NCI-H2196 (cell line): ENCODE data around the gene GALNT12.

Experiments used
- DNase-seq: peaks from one replicate; lab custom pipeline; 2025; ENCODE audit not compliant: unreplicated experiment; lab: John Stamatoyannopoulos, UW

The GALNT12 gene

DNA sequence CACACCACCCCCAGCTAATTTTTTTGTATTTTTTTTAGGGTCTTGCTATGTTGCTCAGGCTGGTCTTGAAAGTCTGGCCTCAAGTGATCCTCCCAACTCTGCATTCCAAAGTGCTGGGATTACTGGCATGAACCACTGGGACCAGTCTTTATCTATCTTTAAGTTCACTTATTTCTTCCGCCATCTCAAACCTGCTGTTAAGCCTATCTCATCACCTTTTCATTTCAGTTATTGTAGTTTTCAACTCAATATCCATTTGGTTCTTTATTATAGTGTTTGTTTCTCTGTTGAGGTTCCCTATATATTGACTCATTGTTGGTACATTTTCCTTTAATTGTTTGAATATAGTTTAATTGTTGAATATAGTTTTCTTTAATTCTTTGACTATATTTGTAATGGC, 48.1 kb downstream of the GALNT12 start:
- no peak for DNase-seq

DNA sequence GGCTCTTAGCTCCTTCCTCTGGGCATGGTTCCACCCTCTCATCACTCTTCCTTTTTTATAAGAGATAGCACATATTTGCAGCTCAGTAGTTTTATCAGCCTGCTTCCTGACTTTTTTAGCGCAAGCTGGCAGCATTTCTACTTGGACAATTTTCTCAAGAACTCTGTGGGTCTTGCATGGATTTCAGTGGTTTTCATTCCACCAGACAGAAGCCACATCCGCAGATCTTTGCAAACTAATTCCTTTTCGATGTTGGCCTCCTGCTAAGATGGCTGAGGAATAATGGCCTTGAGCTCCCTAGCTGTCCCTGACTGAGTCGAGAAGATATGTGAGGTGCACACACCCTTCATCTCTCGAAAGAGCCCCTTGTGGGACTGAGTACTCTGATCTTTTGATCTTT, 49.5 kb downstream of the GALNT12 start:
- no peak for DNase-seq

DNA sequence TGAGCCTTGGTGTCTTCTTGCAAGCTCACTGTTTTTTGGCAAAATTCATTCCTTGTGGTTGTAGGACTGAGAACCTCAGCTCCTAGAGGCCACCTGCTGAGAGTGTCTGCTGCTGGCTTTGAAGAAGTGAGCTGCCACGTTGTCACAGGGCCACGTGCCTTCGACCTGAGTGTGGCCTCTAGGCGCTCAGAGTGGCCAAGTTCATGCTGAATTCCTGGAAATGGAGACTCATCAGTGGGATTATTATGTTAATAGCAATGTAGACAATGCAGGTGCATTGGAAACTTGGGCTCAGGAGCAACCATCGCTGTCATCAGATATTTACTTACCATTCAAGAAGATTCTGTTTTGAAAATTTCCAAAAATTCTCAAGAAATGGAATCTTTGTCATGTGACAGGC, 52.5 kb downstream of the GALNT12 start:
- no peak for DNase-seq

DNA sequence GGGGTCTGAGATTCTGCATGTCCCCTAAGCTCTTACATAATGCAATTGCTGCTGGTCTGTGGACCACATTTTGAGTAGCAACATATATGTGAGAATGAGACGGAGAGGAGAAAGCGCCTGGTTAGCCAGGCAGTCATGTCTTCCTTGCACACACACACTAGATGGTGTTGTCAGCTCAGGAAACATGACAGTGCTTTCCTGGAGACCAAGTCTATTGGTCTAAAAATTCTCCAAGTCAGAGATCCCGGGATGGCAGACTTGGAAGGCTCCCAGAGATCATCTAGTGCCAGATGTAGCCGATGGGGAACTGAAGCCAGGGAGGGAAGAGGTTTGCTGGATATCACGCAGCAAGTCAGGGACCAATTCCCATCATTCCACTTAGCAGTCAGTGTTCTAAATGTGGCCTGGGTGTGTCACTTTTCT, 53.4 kb downstream of the GALNT12 start:
- no peak for DNase-seq

DNA sequence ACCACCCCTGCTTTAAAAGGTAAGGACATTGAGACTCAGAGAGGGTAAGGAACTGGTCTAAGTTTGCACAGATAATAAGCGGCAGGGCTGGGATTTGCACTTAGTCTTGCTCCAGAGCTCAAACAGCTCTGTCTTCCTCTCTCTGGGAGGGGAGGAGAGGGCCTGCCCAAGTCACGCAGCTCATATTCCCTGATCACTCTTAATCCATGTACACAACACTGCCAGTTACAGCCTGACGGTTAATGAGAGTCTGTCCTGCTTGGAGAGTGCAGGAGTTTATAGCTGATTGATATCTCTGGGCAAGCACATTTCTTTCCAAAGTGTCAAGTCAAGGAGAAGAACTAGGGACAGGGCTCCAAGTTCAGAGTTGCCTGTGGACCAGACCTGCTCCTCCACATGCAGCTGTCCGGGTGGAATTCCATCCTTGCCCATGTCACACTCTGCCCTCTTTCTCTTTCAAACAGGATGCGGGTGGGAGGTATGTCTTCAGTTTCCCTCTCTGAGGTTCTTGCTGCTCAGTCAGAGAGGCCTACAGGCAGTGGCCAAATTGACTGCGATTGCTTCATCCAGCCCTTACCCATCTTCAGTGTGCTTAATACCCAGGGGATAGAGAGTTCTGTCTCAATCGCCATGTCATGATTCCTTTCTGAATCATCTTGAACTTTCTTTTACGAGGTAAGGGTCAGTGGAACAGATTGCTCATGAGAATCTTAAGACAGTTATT, 54.5 kb downstream of the GALNT12 start:
- DNase-seq = no peak

DNA sequence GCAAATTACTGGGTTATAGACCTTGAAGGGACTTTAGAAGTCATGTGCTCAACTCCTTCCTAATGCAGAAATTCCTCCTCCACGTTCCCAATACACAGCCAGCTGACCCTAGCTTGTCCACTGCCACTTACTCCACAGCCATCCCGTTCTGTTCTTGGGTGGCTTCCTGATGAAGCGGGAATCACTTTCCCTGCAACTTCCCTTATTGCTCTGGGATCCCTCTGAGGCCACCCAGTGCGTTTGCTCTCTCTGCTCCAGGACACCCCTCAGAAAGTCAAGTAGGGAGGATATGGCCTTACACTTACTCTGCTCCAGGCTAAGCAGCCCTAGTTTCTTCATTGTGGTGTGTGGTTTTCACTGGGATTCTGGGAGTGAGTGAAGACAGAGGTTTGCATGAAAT, 55.5 kb downstream of the GALNT12 start:
- DNase-seq = no peak

DNA sequence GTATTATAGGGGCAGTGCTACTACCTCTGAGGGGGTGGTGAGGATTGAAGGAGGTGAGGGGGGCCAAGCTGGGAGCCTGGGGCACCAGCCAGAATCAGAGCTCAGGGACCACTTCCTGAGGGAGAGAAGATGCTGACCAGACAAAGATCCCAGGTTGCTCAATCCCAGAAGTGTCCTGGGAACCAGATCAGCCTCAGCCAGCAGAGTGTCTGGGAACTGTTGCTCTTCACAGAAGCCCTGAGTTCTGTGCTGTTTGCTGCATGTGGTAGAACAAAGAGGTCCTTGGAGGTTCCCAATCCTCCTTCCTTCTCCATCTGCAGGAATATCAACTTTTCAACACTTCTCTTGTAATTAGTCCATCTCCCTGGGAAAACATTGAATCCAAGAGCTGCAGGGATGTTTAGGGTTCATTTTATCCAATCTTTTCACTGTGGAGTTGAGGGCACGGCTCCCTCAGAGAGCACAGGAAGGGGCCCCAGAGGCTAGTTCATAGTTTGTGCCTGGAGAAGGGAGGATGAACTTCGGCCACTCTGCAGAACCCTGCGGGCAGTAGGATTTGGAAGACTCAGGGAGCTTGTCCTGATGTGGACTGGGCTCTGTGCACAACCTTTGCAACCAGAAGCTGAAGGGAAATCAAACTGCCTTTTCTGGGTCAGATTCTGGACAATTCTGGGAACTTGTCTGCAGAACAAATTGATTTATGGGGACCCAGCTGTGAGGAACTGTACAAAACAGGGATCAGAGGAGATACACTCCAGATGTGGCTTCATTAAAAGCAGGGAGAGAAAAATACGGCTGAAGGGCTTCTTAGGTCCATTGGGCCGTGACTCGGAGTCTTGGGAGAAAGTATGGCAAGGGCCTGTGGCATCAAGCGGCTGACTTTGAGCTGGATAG, 57.1 kb downstream of the GALNT12 start:
- DNase-seq = no peak

DNA sequence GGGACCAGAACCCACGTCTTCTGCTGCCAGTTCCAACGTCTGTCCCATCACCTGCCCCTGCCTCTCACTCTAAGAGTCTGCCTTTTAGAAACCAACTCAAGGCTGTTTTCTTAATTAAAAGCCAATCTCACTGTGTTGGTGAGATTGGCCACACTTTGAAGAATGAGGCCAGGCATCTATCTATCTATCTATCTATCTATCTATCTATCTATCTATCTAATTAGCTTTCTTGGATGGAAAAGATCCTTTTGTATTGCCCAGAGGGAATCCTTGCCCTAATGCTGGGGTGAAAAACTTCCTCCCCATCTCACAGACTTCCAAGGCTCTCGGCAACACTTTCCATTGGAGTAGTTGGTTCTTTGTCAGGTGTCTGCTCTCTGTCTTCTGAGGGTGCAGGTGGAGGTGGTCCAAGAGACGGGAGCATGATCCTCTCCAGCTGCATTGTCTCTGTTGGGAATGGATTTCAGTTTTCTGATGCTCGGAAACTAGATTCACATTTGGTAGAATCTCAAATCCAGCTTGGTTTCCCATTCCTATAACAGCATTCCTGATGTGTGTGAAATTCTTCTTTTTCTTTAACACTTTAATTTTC, 57.9 kb downstream of the GALNT12 start:
- DNase-seq = no peak

DNA sequence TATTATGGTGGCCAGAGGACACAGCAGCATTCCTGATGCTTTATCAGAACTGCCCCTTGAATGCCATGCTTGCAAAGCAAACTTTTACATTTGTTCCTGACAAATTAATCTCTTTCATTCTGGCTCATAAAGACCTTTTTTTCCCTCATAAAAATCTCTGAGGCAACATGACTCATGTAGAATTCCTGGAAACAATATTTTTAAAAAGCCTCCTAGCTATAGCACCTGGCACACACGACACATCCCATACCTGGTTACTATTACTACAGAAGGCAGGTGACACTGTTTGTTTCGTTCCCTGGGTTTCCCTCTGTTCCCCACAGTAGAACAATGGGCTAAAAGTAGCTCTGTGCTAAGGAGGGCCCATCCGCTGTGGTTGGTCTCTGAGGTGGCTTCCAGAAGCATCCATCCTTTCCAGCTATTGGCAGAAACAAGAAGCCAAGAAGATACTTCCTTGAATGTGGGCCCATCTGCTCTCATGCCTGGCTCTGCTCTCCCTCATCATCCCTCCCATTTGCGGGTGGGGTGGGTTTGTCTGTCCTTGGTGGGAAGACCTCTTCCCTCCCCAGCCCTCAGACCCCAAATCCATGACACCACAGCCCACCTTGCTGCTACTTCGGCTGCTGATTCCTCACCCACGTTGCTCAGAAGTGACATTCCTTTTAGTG, 59.1 kb downstream of the GALNT12 start:
- no peak for DNase-seq

DNA sequence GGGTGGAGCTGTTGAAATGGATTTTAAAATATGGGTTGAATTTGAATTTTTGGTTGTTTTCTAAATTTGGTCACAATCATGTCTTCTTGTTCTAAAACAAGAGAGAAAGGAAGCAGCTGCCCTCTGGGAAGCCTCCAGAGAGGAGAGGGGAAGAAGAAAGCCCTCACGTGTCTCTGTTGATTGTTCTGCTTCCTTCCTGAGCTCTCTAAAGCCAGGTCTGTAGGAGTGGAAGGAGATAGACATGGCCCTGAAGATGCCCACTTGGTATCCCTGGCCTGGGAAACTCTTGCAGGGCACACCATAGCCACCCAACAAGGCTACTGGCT, 59.6 kb downstream of the GALNT12 start:
- no peak for DNase-seq

DNA sequence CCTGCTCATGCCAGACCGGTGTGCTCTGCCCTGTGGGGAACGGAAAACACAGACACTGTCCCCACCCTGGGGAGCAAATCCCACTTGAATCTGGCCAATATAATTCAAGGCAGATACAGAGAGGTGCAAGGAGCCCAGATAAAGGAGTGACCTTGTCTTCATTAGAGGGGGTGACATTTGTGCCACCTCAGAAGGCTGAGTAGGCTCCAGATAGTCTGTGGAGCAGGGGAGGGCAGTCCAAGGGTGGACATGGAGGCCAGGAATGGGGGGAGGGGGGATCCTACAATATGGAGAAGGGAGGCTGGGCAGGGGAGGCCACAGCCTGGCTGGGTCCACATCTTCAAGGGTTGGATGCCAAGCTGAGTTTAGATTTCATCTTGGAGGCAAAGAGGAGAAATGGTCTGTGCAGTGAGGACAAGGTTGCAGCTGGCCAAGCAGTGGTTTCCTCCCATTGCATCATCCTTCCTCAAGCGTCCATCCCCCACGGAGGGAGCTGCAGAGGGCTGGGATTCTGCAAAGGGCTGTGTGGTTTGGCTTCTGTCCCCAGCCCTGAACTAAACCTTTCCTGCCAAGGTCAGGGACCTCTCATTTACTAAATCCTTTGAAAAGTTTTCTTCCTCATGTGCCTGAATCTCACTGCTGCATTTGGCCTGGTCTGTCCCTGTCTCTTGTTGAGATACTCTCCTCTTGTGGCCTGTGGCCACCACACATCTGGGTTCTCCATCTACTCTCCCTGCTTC, 60.1 kb downstream of the GALNT12 start:
- no peak for DNase-seq

DNA sequence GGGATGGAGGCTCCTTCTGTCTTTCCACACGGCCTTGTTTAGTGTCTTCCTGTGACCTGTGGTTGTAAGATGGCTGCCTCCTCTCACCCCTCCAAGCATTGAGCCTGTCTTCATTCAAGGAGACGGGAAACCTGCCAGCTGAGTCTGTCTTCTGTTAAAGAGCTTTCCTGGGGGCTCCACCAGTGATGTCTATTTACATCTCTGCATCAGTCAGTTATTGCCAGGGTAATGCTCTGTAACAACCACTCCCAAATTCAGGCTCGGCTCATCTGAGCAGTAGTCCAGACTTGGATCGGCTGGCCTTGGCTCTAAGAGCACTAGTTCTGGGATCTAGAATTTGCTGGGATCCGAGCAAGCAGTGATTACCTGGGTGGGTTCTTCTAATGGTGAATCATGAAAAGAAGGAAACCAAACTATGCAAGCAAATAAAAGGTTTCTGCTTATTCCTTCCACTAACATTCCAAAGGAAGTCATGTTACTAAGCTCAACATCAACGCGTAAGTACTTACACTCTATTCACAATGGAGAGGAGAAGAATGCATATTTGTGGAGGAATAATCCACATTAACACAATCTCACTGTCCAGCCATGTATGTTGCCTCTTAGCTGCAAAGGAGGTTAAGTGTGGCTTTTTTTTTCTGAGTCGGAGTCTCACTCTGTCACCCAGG, 61.7 kb downstream of the GALNT12 start:
- no peak for DNase-seq

DNA sequence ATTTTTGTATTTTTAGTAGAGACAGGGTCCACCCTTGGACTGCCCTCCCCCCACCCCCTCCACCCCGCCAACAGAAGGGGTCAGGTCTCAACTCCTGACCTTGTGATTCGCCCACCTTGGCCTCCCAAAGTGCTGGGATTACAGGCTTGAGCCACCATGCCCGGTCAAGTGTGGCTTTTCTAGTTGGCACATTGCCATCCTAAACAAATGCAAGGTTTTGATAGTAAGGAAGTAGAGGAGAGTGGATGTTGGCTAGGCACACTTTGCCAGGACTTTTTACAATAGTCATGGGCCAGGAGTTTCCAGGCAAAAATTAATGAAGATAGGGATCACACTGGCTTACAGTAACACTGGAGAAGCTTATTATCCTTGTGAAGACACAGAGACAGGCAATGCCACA, 62.4 kb downstream of the GALNT12 start:
- DNase-seq = no peak

DNA sequence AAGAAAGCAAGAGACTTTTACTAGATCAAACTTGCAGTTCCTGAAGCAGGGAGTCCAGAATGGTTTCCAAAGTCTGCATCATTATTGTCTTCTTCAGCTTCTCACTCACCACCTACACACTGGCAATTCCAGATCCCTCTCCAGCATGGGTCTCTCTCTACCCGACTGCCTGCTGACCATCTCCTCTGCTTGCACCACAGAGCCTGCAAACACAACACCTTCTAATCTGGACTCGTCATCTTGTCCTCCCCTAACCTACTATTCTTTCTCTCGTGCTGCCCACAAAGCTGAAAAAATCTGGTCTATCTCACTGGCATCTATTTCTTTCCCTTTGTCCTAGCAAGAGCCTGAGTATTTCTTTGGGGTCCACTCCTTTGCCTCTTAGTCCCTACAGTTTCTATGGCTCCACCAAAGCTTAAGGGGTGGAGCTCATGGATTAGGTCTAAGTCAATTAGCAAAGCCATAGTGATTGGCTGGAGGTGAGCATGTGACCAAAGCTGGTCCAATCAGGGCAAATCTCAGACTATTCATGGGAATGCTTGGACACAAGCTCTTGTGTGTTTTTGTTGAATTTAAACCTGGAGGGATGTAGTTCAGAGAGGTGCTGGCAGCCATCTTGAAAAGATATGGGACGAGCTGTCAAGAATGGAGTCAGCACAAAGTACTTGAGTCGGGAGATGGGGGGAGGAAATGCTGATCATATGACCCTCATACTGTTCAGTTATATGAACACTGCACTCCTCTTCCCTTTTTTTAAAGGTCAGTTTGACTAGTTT, 63.5 kb downstream of the GALNT12 start:
- DNase-seq = no peak

DNA sequence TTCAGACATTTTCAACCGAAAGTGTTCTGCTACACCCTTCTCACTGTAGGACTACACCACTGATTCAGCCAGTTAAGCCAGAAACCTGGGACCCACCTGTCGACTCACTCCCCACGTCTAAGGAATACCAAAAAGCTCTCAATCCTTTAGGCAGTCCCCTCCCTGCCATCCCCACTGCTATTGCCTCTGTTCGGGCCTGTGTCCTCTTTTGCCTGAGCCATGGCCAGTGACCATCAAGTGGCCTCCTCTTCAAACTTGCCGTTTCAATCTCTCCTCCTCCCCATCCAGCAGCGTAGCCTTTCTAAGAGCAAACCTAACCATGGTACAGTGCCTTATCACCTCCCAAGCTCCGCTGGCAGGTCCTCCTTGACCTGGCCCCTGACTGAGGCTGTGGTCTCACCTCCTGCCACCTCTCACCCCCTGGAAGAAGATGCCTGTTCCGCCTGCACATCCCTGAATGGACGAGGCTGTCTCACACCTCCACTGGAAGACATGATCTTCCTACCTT, 64.1 kb downstream of the GALNT12 start:
- no peak for DNase-seq

DNA sequence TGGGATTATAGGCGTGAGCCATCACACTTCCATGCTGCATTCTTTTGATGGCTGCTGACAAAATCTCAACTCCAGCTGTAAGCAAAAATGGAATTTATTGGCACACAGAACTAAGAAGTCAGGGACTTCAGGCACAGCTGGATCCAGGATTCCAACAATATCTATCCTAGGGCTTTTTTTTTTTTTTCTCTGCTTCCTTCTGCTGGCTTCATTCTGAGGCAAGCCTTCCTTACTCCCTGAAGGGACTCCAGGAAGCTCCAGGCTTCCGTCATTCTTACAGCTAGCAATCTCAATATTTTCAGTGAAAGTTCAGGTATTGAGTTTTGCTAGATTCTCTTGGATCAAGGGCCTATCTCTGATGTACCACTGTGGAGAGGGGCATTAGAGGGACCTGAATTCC, 66.1 kb downstream of the GALNT12 start:
- no peak for DNase-seq

DNA sequence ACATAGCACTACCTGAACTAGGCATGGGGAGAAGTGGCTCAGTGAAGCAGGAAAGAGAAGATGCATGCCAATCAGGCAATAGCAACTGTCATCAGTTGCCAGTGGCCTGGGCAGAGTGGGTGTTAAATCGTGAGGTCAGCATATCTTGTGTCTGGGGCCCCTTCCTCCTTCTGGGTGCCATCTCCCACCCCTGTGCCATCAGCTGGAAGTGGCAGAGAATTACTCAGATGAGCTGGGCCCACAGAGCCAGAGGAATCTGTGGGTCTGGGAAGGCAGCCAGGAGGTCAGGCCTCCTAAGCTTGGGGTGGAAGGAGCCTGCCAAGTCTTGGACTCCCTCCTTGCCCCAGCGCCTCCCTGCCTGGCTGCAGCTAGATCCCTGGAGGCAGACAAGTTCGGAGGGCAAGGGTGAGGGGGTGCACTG, 66.5 kb downstream of the GALNT12 start:
- no peak for DNase-seq

DNA sequence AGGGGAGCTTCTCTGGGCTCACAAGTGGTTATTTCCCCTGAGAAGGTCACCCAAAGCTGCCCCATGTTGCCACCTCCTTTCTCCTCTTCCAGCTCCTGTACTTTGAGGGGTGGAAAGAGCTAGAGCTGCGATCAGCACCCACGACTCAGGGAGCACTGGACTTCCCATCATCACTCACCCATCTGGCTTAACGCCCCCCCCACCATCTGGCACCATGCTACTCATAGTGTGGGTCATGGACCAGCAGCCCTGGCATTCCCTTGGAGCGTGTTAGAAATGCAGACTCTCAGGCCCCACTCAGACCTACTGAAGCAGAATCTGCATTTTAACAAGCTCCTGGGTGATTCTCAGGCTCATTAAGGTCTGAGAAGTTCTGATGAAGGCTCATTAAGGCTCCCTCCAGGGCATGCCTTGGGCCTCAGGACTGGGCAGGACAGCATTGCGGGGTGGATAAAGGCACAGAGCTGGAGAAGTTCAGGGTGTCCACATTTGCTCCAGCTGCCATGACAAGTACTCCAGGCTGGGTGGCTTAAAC, 67.3 kb downstream of the GALNT12 start:
- DNase-seq = no peak

DNA sequence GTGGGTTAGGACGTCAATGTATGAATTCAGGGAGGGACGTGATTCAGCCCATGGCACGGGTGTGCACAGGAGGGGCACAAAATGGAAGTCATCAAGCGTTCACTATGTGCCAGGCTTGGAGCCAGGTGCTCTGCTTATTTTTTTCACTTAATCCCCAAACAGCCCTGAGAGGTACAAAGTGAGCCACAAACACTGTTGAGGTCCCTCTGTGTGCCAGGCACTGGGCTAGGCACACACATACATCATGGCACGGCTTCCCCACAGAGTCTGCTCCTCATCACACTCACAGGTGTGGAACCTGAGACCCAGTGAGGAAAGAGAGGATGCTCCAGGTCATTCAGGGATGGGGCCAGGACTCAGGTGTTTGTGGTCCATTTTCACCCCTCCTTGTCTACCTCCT, 68.1 kb downstream of the GALNT12 start:
- no peak for DNase-seq
